Measurements from ENCODE around the gene TBC1D17.

DNA sequence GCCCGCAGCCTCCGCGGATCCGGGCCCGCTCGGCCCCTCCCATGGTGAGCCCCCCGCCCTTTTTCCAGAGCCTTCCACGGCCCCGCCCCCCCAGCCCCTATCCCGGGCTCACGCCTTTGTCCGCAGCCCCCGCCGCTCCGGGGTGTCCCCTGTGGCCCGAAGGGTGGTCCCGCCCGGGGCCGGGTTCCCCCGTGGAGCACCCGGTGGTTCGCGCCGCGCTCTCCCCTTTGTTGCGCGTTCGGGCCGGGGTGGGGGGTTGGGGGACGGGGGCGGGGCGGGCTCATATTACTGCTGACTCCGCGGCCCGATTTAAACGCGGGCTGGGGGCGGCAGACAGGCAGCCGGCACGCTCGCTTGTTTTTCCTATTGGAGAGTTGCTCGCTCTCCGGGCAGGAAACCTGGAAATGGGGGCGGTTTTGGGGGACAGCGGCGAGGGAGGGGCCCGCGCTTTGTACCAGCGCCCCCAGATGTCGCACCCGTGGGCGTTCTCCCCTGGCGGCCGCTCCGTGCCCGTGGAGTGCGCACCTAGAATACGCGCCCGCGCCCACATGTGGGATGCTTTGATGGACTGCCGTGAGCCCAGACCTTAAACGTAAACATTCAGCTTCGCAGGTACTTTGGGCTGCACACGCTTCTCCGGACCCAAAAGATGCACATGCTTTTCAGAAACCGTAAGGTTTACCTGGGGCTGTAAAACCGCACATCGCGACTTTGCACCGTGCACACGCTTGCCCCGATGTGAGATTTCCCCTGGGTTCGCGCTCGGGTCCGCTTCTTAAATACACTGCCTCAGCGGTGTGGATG is 25.8 kb upstream of the TBC1D17 start:
- no peak for TF ChIP-seq ZFP3 (CRISPR knock-in tag; IDR thresholded peaks at IDR 0.05)
- TF ChIP-seq ARNTL (CRISPR knock-in tag; IDR thresholded peaks at IDR 0.05; ENCODE audit: borderline replicate concordance, low read depth), result no peak
- TF ChIP-seq ZNF70 (CRISPR knock-in tag; IDR thresholded peaks at IDR 0.05), result no peak

Data from SK-N-SH treated with all-trans-retinoic acid at 6 μM for 48 hours (cell line).